ENCODE measurements around the gene ADH1C.

ADH1C gene

DNA sequence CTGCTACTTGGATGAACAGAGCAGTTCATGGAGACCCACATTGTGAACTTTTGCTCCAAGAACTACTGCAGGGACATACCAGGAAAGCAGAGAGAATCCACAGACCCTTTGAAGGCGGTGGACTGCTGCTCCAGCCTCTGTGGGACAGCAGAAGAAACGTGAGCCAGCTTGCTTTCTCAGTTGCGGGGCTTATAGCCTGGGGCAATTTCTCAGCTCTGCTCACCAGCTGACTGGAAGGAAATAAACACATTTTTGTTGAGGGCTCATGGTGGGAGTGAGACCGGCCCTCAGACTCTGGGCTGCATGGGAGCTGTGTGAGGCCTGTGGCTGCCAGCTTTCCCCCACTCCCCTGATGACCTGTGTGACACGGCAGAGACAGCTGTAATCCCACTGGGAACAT lies 59.2 kb downstream of the ADH1C start:
- no peak for DNase-seq

- DNase-seq = no peak
Measured at GRCh38 chr4:99290848-99291786, 61.4 kb downstream of the ADH1C start, which contains the start of gene ADH1A. Gene ADH1A (minus strand): TSS chr4:99290985. CDS start chr4:99290914, 71 bp downstream.

Data from stimulated activated CD4-positive, alpha-beta T cell treated with anti-CD3 and anti-CD28 coated beads, Interleukin-4, amount 100 ng/mL, for 1 hour (primary cell).